Measurements from ENCODE around the gene MAPK12. TPM values are rescaled to one million over a fixed set of nuclear protein-coding genes. Genes with fewer than 3 reads are reported as not detected.

MAPK12 gene
- total RNA-seq, 1 experiment from 2014 or later, result 86.7 TPM

- H3K9ac ChIP-seq (ENCODE audit: low read length), result no peak overlapping the region
- H3K27ac ChIP-seq (ENCODE audit: low read depth, low read length), result peak overlapping the region; percentile 43; the same call in 1 of the 2 replicates
- POLR2A ChIA-PET, result no interaction called here
These were observed 47.6 kb upstream of the MAPK12 start for GRCh38 chr22:50308986-50309600.

More at GRCh38 chr22:50308986-50309600, 47.6 kb upstream of the MAPK12 start:
- Histone ChIP-seq H2AFZ (ENCODE audit: low read depth, low read length, poor library complexity, severe bottlenecking) (no peak overlapping the region), H3K27me3 (ENCODE audit: insufficient read depth, low read length) (no peaks in the 10 kb centered on the region), H4K20me1 (ENCODE audit: insufficient read depth) (no peaks in the 10 kb centered on the region), H3K4me2 (ENCODE audit: low read length) (no peak overlapping the region), H3K9me2 (ENCODE audit: insufficient read depth) (no peaks in the 10 kb centered on the region), H3K36me3 (ENCODE audit: control insufficient read depth in 1 of 2, insufficient read depth in 2 of 2, low read length in 2 of 2) (no peaks in the 10 kb centered on the region), H3K4me1 (ENCODE audit: control insufficient read depth in 1 of 2, insufficient read depth in 2 of 2, low read length in 2 of 2) (peaks cover 19 to 41% of the 10 kb centered on the region in 2 experiments), H3K9me3 (ENCODE audit: control insufficient read depth in 1 of 2, insufficient read depth in 1 of 2, low read depth in 1 of 2, low read length in 2 of 2) (no peaks in the 10 kb centered on the region), H3K79me2 (ENCODE audit: insufficient read depth, low read length) (peaks cover 29% of the 10 kb centered on the region), H3K4me3 (replicated peaks in 1 of 2; ENCODE audit: low read depth in 1 of 2, low read length in 2 of 2) (no peak overlapping the region)
- ChIA-PET CTCF (no interaction called here), RAD21 (ENCODE audit: low non-redundant PET in 1 of 2, low total read pairs in 2 of 2, uncharacterized antibody in 2 of 2, unreplicated experiment in 2 of 2) (no interaction called here)
- DNase-seq (ENCODE audit: low read depth, low spot score), result no peak
- BruUV-seq (replicated peaks), result no TSS peak
- no peak for TF ChIP-seq YY1 (IDR thresholded peaks at IDR 0.05; ENCODE audit: extremely low read depth, insufficient replicate concordance, low read depth, low read length)
- no peak for TF ChIP-seq SP1 (IDR thresholded peaks at IDR 0.05; ENCODE audit: low read depth)
- no peak for TF ChIP-seq ZFX (IDR thresholded peaks at IDR 0.05)
- TF ChIP-seq ZBTB33 (IDR thresholded peaks at IDR 0.05; ENCODE audit: extremely low read depth, insufficient replicate concordance, low read length), result no peak
- no peak for TF ChIP-seq ZNF274 (IDR thresholded peaks at IDR 0.05; ENCODE audit: low read depth, low read length)
- no peak for TF ChIP-seq FOSL1 (IDR thresholded peaks at IDR 0.05; ENCODE audit: low read depth)
- no peak for TF ChIP-seq JUND (IDR thresholded peaks at IDR 0.05)
- no peak for TF ChIP-seq ATF3 (IDR thresholded peaks at IDR 0.05)
- no peak for TF ChIP-seq SIN3A (IDR thresholded peaks at IDR 0.05; ENCODE audit: low read depth)
- TF ChIP-seq ELF1 (IDR thresholded peaks at IDR 0.05; ENCODE audit: borderline replicate concordance, low read depth), result no peak
- no peak for ATAC-seq
- intact Hi-C loops (cut with micrococcal nuclease), result no loop called here
